ENCODE measurements around the gene HMCN2. TPM values are rescaled to one million over a fixed set of nuclear protein-coding genes. Genes with fewer than 3 reads are reported as not detected.
A peak's percentile ranks its signal among the peaks of the same experiment; 100 is the strongest.

Gene HMCN2
- total and polyA plus RNA-seq, 8 donors: 0.31 to 3.9 (median 0.68) TPM

DNA sequence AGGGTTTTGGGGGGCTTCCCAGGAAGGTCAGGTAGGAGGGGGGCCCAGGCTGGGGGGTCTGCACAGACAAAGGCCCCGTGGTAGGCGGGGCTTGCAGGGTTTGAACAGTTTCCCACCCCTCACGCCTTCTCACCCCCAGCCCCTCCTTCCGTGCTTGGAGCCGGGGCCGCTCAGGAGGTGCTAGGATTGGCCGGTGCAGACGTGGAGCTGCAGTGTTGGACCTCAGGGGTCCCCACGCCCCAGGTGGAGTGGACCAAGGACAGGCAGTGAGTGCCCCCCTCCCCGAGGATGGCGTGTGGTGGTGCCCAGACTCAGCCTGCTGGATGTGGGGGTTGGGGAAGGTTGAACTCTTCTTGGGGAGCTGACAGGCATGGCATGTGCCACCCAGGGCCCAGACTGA is 83.8 kb downstream of the HMCN2 start:
- H3K27me3 ChIP-seq: no peaks in the 10 kb centered on the region
- TF ChIP-seq, protein P1, sequence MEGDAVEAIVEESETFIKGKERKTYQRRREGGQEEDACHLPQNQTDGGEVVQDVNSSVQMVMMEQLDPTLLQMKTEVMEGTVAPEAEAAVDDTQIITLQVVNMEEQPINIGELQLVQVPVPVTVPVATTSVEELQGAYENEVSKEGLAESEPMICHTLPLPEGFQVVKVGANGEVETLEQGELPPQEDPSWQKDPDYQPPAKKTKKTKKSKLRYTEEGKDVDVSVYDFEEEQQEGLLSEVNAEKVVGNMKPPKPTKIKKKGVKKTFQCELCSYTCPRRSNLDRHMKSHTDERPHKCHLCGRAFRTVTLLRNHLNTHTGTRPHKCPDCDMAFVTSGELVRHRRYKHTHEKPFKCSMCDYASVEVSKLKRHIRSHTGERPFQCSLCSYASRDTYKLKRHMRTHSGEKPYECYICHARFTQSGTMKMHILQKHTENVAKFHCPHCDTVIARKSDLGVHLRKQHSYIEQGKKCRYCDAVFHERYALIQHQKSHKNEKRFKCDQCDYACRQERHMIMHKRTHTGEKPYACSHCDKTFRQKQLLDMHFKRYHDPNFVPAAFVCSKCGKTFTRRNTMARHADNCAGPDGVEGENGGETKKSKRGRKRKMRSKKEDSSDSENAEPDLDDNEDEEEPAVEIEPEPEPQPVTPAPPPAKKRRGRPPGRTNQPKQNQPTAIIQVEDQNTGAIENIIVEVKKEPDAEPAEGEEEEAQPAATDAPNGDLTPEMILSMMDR (IDR thresholded peaks at IDR 0.05): no peak
- no peak for ATAC-seq
- no peaks in the 10 kb centered on the region for H3K36me3 ChIP-seq
- no peaks in the 10 kb centered on the region for H3K4me1 ChIP-seq
- H3K27ac ChIP-seq: no peak overlapping the region
- H3K4me3 ChIP-seq: no peak overlapping the region
- intact Hi-C loops (cut with DNase I): no loop called here
- peak in 1 of 4 donors; percentile 57 for DNase-seq
- H3K9me3 ChIP-seq: no peaks in the 10 kb centered on the region

DNA sequence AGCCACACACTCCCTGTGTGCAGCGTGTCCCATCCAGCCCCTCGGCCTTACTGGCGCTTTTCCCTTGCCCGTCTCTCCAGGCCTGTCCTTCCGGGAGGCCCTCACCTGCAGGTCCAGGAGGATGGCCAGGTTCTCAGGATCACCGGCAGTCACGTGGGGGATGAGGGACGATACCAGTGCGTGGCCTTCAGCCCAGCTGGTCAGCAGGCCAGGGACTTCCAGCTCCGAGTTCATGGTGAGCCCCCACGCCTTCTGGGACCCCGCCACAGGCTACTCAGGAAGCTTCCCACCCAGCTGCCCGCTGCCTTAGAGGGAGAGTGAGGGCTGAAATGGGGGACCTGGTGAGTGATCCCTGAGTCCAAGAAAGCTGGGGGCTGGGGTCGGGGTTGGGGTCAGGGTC is 85.8 kb downstream of the HMCN2 start:
- intact Hi-C loops (cut with DNase I): no loop called here

DNA sequence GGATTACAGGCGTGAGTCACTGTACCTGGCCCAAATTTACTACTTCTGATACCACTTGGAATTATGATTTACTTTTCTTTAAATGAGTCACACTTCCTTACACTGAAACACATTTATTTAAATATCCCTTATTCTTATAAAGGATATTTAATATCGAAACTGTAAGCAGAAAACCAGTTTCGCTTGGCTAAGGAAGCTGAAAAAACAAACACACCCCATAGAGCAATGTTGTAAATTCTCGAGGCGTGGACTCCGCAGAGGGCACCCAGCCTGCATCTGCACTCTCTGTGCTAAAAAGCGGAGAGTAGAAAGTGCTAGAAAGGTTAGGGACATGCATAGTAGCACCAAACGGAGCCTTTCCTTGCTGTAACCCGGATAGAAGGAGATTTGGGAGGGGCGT is 86.5 kb downstream of the HMCN2 start:
- H3K27ac ChIP-seq: no peak overlapping the region
- no peak overlapping the region for H3K4me3 ChIP-seq
- no peaks in the 10 kb centered on the region for H3K27me3 ChIP-seq
- TF ChIP-seq, protein P1 (IDR thresholded peaks at IDR 0.05): no peak
- peak; percentile 17 for ATAC-seq
- H3K9me3 ChIP-seq: no peaks in the 10 kb centered on the region
- no peaks in the 10 kb centered on the region for H3K4me1 ChIP-seq
- intact Hi-C loops (cut with DNase I): no loop called here
- no peaks in the 10 kb centered on the region for H3K36me3 ChIP-seq
- DNase-seq: no peak

More for the DNA sequence above, 85.8 kb downstream of the HMCN2 start:
- ATAC-seq (no peak), DNase-seq (peak in 1 of 4 donors; percentile 39)
- TF ChIP-seq, protein P1 (IDR thresholded peaks at IDR 0.05): no peak
- Histone ChIP-seq H3K27me3 (no peaks in the 10 kb centered on the region), H3K9me3 (no peaks in the 10 kb centered on the region), H3K27ac (no peak overlapping the region), H3K4me1 (no peaks in the 10 kb centered on the region), H3K36me3 (no peaks in the 10 kb centered on the region), H3K4me3 (no peak overlapping the region)

DNA sequence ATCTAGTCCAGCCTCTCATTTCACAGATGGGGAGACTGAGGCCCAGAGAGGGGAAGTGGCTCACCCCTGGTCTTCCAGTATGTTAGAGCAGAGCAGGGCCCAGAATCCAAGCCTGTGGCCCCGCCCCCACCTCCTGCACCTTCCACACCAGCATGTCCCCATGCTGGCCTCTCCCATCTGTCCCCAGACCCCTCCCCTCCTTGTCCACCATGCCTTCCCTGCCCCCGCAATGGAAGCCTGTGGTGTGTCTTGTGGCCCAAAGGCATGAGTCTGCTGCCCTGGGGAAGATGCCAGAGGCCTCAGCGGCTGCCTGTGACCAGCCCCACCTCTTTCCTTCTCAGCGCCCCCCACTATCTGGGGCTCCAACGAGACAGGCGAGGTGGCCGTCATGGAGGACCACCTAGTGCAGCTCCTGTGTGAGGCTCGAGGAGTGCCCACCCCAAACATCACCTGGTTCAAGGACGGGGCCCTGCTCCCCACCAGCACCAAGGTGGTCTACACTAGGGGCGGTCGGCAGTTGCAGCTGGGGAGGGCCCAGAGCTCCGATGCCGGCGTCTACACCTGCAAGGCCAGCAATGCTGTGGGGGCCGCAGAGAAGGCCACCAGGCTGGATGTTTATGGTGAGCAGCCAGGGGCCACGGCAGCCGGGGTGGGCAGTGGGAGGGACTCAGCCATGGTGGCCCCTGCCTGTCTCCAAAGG is 87.2 kb downstream of the HMCN2 start:
- no peaks in the 10 kb centered on the region for H3K9me3 ChIP-seq
- no peaks in the 10 kb centered on the region for H3K4me1 ChIP-seq
- H3K27me3 ChIP-seq: no peaks in the 10 kb centered on the region
- no peak for ATAC-seq
- H3K36me3 ChIP-seq: no peaks in the 10 kb centered on the region
- intact Hi-C loops (cut with DNase I): no loop called here
- TF ChIP-seq, protein P1 (IDR thresholded peaks at IDR 0.05): no peak
- peak in 1 of 4 donors; percentile 74 for DNase-seq
- H3K27ac ChIP-seq: no peak overlapping the region
- H3K4me3 ChIP-seq: no peak overlapping the region

DNA sequence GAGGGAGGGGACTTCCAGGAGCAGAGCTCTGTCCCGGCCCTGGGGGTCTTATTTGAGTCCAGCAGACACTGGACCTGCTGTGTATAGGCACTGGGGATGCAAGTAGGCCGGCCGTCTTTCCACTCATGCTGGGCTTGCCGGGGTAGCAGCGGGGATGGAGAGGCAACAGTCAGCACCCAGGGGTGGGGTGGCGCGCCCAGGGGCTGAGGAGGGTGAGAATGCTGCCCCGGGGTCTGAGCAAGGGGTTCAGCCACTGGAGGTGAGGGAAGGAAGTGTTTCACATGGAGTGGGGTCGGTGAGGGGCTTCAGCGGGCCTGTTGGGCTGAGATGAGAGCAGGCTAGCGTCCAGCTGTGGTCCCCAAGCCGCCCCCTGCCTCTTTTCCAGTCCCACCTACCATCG is 88.8 kb downstream of the HMCN2 start:
- H3K36me3 ChIP-seq: no peaks in the 10 kb centered on the region
- intact Hi-C loops (cut with DNase I): no loop called here
- ATAC-seq: no peak
- TF ChIP-seq, protein P1 (IDR thresholded peaks at IDR 0.05): no peak
- H3K9me3 ChIP-seq: no peaks in the 10 kb centered on the region
- no peak overlapping the region for H3K27ac ChIP-seq
- no peaks in the 10 kb centered on the region for H3K4me1 ChIP-seq
- no peaks in the 10 kb centered on the region for H3K27me3 ChIP-seq
- DNase-seq: peak in 1 of 4 donors; percentile 69
- H3K4me3 ChIP-seq: no peak overlapping the region

Data from left lung (tissue), 10 donors.